ENCODE results near the gene PTPN23.

GRCh38 chr3:47362701-47363100, 18.1 kb upstream of the PTPN23 start:
- TF ChIP-seq CTCF (IDR thresholded peaks at IDR 0.05; ENCODE audit: insufficient read depth, low read length, poor library complexity, severe bottlenecking) (no peak), EZH2phosphoT487 (conservative IDR thresholded peaks at IDR 0.05; ENCODE audit: low read length) (no peak)
